Right atrium auricular region (tissue), 2 donors: ENCODE results near the gene PPP2R2B. TPM values are rescaled to one million over a fixed set of nuclear protein-coding genes. Genes with fewer than 3 reads are reported as not detected.

Experiments
- DNase-seq: peaks from one replicate; pipeline ENCODE4 v3.0.0-alpha.2; 2019; ENCODE audit warnings: low spot score
- H3K27ac ChIP-seq, 2 donors: fragments of 200-600 bp; sonication (generic); 1 replicate in 1 of 2; 2 replicates in 1 of 2; pipeline ENCODE4 v1.5.1; 2016 to 2019
- H3K27me3 ChIP-seq, 2 donors: fragments of 200-600 bp; sonication (generic); one replicate each; pipeline versions ENCODE4 v1.5.1 to v1.6.0; 2017 to 2019
- H3K36me3 ChIP-seq: fragments of 200-600 bp; sonication (generic); one replicate; pipeline ENCODE4 v1.5.1; 2016
- H3K4me1 ChIP-seq, 2 donors: fragments of 200-600 bp; sonication (generic); one replicate each; pipeline versions ENCODE4 v1.5.1 to v1.6.0; 2017 to 2019
- H3K4me3 ChIP-seq, 2 donors: fragments of 200-600 bp; sonication (generic); 1 replicate in 1 of 2; 2 replicates in 1 of 2; pipeline ENCODE4 v1.5.1; 2017 to 2019; ENCODE audit warnings: mild to moderate bottlenecking in 1 of 2, moderate library complexity in 1 of 2
- H3K9me3 ChIP-seq, 2 donors: fragments of 200-600 bp; sonication (generic); one replicate each; pipeline ENCODE4 v1.5.1; 2019
- total RNA-seq, 2 donors: library from RNA; depleted of rRNA; stranded (reverse); fragments of >200 nt; gene quantifications; one replicate each; pipeline ENCODE4 v1.1.0, GENCODE V29; 2016
- TF ChIP-seq, protein P1 (sequence below), 2 donors: fragments of 200-600 bp; sonication (generic); IDR thresholded peaks; one replicate each; pipeline ENCODE4 v1.5.1; 2019; ENCODE audit warnings: antibody characterized with exemption in 2 of 2

Gene PPP2R2B
- total RNA-seq, 2 donors from 2014 or later: 1.6 to 12.4 TPM

- TF ChIP-seq, protein P1, sequence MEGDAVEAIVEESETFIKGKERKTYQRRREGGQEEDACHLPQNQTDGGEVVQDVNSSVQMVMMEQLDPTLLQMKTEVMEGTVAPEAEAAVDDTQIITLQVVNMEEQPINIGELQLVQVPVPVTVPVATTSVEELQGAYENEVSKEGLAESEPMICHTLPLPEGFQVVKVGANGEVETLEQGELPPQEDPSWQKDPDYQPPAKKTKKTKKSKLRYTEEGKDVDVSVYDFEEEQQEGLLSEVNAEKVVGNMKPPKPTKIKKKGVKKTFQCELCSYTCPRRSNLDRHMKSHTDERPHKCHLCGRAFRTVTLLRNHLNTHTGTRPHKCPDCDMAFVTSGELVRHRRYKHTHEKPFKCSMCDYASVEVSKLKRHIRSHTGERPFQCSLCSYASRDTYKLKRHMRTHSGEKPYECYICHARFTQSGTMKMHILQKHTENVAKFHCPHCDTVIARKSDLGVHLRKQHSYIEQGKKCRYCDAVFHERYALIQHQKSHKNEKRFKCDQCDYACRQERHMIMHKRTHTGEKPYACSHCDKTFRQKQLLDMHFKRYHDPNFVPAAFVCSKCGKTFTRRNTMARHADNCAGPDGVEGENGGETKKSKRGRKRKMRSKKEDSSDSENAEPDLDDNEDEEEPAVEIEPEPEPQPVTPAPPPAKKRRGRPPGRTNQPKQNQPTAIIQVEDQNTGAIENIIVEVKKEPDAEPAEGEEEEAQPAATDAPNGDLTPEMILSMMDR (IDR thresholded peaks at IDR 0.05): no peak
- no peak for DNase-seq
- Histone ChIP-seq H3K4me3 (no peak overlapping the region), H3K4me1 (no peaks in the 10 kb centered on the region), H3K9me3 (no peaks in the 10 kb centered on the region), H3K36me3 (no peaks in the 10 kb centered on the region), H3K27me3 (no peaks in the 10 kb centered on the region), H3K27ac (no peak overlapping the region)
Measured at GRCh38 chr5:146718609-146719008, 159.9 kb downstream of the PPP2R2B start.

GRCh38 chr5:146717951-146718350, 160.6 kb downstream of the PPP2R2B start:
- no peak for DNase-seq
- Histone ChIP-seq H3K9me3 (no peaks in the 10 kb centered on the region), H3K27ac (no peak overlapping the region), H3K4me1 (no peaks in the 10 kb centered on the region), H3K27me3 (no peaks in the 10 kb centered on the region), H3K4me3 (no peak overlapping the region), H3K36me3 (no peaks in the 10 kb centered on the region)
- TF ChIP-seq, protein P1 (IDR thresholded peaks at IDR 0.05): no peak

DNA sequence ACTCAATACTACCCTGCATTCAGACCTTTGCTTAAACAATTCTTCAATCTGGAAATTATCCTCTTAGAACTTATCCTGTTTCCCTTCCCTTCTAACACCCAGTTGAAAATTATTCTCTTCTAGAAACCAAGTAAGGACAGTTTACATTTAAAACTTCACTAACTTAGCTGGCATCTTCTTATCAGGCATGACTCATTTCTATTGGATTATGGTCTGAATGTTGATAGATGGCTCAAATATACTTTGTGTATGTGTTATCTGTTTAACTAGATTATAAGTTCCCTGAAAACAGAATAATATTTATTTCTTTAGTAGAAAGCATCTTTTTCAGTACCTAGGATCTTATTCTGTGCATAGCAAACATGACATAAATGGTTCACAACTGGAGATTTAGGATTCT, 161.9 kb downstream of the PPP2R2B start:
- Histone ChIP-seq H3K36me3 (no peaks in the 10 kb centered on the region), H3K4me3 (no peak overlapping the region), H3K27me3 (no peaks in the 10 kb centered on the region), H3K27ac (no peak overlapping the region), H3K4me1 (no peaks in the 10 kb centered on the region), H3K9me3 (no peaks in the 10 kb centered on the region)
- no peak for DNase-seq
- TF ChIP-seq, protein P1 (IDR thresholded peaks at IDR 0.05): no peak

- no peaks in the 10 kb centered on the region for H3K27me3 ChIP-seq
- no peak overlapping the region for H3K4me3 ChIP-seq
- H3K27ac ChIP-seq: no peak overlapping the region
- TF ChIP-seq, protein P1 (IDR thresholded peaks at IDR 0.05): no peak
- no peaks in the 10 kb centered on the region for H3K9me3 ChIP-seq
- DNase-seq: no peak
- no peaks in the 10 kb centered on the region for H3K36me3 ChIP-seq
- no peaks in the 10 kb centered on the region for H3K4me1 ChIP-seq
Measured at GRCh38 chr5:146710348-146710747, 168.2 kb downstream of the PPP2R2B start.

- Histone ChIP-seq H3K27ac (no peak overlapping the region), H3K4me3 (no peak overlapping the region), H3K36me3 (no peaks in the 10 kb centered on the region), H3K9me3 (no peaks in the 10 kb centered on the region), H3K27me3 (no peaks in the 10 kb centered on the region), H3K4me1 (no peaks in the 10 kb centered on the region)
- TF ChIP-seq, protein P1 (IDR thresholded peaks at IDR 0.05): no peak
- DNase-seq: no peak
Measured at GRCh38 chr5:146707316-146707715, 171.2 kb downstream of the PPP2R2B start.

DNA sequence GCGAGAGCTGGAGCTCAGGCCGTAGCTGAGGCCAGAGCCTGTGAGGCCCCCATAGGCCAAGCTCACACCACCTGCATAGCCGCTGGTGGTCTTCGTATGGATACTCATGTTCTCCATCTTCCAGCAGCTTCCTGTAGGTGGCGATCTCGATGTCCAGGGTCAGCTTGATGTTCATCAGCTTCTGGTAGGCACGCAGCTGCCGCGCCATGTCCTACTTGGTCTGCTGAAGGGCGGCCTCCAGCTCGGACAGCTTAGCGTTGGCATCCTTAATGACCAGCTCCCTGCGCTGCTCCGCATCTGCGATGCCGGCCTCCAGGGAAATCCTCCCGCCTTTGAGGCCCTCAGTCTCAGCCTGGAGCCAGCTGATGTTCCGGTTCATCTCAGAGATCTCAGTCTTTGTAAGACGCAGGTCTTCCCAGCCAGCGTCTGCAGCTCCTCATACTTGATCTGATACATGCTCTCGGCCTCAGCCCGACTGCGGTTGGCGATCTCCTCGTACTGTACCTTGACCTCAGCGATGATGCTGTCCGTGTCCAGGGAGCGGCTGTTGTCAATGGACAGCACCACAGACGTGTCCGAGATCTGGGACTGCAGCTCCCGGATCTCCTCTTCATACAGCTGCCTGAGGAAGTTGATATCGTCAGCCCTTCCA, 172.1 kb downstream of the PPP2R2B start:
- no peaks in the 10 kb centered on the region for H3K36me3 ChIP-seq
- no peak for DNase-seq
- no peaks in the 10 kb centered on the region for H3K9me3 ChIP-seq
- no peaks in the 10 kb centered on the region for H3K27me3 ChIP-seq
- no peak overlapping the region for H3K4me3 ChIP-seq
- TF ChIP-seq, protein P1 (IDR thresholded peaks at IDR 0.05): no peak
- H3K27ac ChIP-seq: no peak overlapping the region
- H3K4me1 ChIP-seq: no peaks in the 10 kb centered on the region
